Vagina (tissue), 2 donors: ENCODE results near the gene CKAP5. TPM values are rescaled to one million over a fixed set of nuclear protein-coding genes. Genes with fewer than 3 reads are reported as not detected.

Source experiments
- DNase-seq, 2 donors: peaks; one replicate each; pipeline ENCODE4 v3.0.0-alpha.2; 2017; ENCODE audit errors: extremely low spot score in 2 of 2
- H3K27ac ChIP-seq: fragments of 200-600 bp; sonication (generic); one replicate; pipeline ENCODE4 v1.5.1; 2019
- H3K27me3 ChIP-seq: fragments of 200-600 bp; sonication (generic); one replicate; pipeline ENCODE4 v1.5.1; 2019
- H3K36me3 ChIP-seq, 2 donors: fragments of 200-600 bp; sonication (generic); one replicate each; pipeline ENCODE4 v1.5.1; 2017 to 2019
- H3K4me1 ChIP-seq: fragments of 200-600 bp; sonication (generic); one replicate; pipeline ENCODE4 v1.5.1; 2019
- H3K4me3 ChIP-seq, 2 donors: fragments of 200-600 bp; sonication (generic); 1 replicate in 1 of 2; 2 replicates in 1 of 2; pipeline ENCODE4 v1.5.1; 2016 to 2019
- H3K9me3 ChIP-seq: fragments of 200-600 bp; sonication (generic); one replicate; pipeline ENCODE4 v1.5.1; 2019
- POLR2A ChIP-seq, 2 donors: fragments of 450-650 bp; IDR thresholded peaks; one replicate each; pipeline ENCODE4 v1.6.1; 2017; ENCODE audit warnings: antibody characterized with exemption in 2 of 2, mild to moderate bottlenecking in 2 of 2, moderate library complexity in 2 of 2
- POLR2AphosphoS5 ChIP-seq, 2 donors: sonication (generic); formaldehyde crosslinking; IDR thresholded peaks; one replicate each; pipeline ENCODE4 v1.9.0; 2017; ENCODE audit warnings: antibody characterized with exemption in 2 of 2, mild to moderate bottlenecking in 2 of 2, low read depth in 1 of 2; ENCODE audit not compliant: insufficient read depth in 1 of 2
- intact Hi-C: fragments of 100-400 bp; cut with DNase I; formaldehyde crosslinking; loops from one replicate; pipeline ENCODE4 v1.15.1; 2023
- total RNA-seq: library from RNA; depleted of rRNA; stranded (reverse); fragments of >200 nt; gene quantifications from one replicate; pipeline ENCODE4 v1.2.3, GENCODE V29; 2016
- TF ChIP-seq, protein P1 (sequence below), 3 experiments: fragments of 450-650 bp in 2 of 3; fragments of 200-600 bp in 1 of 3; sonication (generic) in 1 of 3; IDR thresholded peaks; one replicate each; pipeline ENCODE4 v1.5.1; 2017 to 2019; ENCODE audit warnings: antibody characterized with exemption in 3 of 3, mild to moderate bottlenecking in 2 of 3, moderate library complexity in 2 of 3

CKAP5 gene
- total RNA-seq, 1 donor from 2014 or later = 32.9 TPM

GRCh38 chr11:46722566-46723358 lies 123.3 kb downstream of the CKAP5 start:
- TF ChIP-seq POLR2AphosphoS5 (IDR thresholded peaks at IDR 0.05; ENCODE audit: insufficient read depth in 1 of 2, low read depth in 1 of 2) = no peak
- no peak for TF ChIP-seq POLR2A (IDR thresholded peaks at IDR 0.05)
- TF ChIP-seq, protein P1, sequence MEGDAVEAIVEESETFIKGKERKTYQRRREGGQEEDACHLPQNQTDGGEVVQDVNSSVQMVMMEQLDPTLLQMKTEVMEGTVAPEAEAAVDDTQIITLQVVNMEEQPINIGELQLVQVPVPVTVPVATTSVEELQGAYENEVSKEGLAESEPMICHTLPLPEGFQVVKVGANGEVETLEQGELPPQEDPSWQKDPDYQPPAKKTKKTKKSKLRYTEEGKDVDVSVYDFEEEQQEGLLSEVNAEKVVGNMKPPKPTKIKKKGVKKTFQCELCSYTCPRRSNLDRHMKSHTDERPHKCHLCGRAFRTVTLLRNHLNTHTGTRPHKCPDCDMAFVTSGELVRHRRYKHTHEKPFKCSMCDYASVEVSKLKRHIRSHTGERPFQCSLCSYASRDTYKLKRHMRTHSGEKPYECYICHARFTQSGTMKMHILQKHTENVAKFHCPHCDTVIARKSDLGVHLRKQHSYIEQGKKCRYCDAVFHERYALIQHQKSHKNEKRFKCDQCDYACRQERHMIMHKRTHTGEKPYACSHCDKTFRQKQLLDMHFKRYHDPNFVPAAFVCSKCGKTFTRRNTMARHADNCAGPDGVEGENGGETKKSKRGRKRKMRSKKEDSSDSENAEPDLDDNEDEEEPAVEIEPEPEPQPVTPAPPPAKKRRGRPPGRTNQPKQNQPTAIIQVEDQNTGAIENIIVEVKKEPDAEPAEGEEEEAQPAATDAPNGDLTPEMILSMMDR (IDR thresholded peaks at IDR 0.05) = no peak
- intact Hi-C loops = no loop called here
- no peak overlapping the region for H3K27ac ChIP-seq
- no peaks in the 10 kb centered on the region for H3K4me1 ChIP-seq
- DNase-seq = no peak
- H3K4me3 ChIP-seq = no peak overlapping the region
- H3K9me3 ChIP-seq = no peaks in the 10 kb centered on the region
- H3K36me3 ChIP-seq = no peaks in the 10 kb centered on the region
- H3K27me3 ChIP-seq = no peaks in the 10 kb centered on the region

DNA sequence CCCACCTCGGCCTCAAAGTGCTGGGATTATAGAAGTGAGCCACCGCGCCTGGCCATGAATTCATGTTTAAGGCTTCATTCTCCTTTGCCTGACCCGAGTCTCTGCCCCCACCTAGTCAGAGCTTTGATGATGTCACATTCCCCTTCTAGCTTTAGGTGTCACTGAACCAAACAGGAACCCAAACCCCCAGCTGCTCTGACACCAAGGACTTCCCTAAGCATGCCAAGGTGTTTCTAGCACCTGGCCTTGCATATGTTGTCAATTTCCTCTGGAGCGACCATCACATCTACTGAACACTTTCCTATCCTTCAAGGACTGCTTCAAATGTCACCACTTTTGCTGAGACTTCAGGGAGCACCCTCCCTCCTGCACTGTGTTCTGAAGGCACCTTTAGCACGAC lies 124.8 kb downstream of the CKAP5 start:
- Histone ChIP-seq H3K4me1 (no peaks in the 10 kb centered on the region), H3K36me3 (no peaks in the 10 kb centered on the region), H3K27ac (no peak overlapping the region), H3K27me3 (no peaks in the 10 kb centered on the region), H3K4me3 (no peak overlapping the region), H3K9me3 (no peaks in the 10 kb centered on the region)
- intact Hi-C loops = no loop called here
- TF ChIP-seq POLR2AphosphoS5 (IDR thresholded peaks at IDR 0.05; ENCODE audit: insufficient read depth in 1 of 2, low read depth in 1 of 2) = no peak
- TF ChIP-seq, protein P1 (IDR thresholded peaks at IDR 0.05) = no peak
- TF ChIP-seq POLR2A (IDR thresholded peaks at IDR 0.05) = no peak
- no peak for DNase-seq

- no peaks in the 10 kb centered on the region for H3K27me3 ChIP-seq
- no peak overlapping the region for H3K27ac ChIP-seq
- TF ChIP-seq, protein P1 (IDR thresholded peaks at IDR 0.05) = no peak
- no peak for TF ChIP-seq POLR2AphosphoS5 (IDR thresholded peaks at IDR 0.05; ENCODE audit: insufficient read depth in 1 of 2, low read depth in 1 of 2)
- no peak for TF ChIP-seq POLR2A (IDR thresholded peaks at IDR 0.05)
- DNase-seq = no peak
- no peaks in the 10 kb centered on the region for H3K36me3 ChIP-seq
- H3K9me3 ChIP-seq = no peaks in the 10 kb centered on the region
- no peaks in the 10 kb centered on the region for H3K4me1 ChIP-seq
- no peak overlapping the region for H3K4me3 ChIP-seq
- intact Hi-C loops = no loop called here
Measured at GRCh38 chr11:46719543-46720218, 126.4 kb downstream of the CKAP5 start.

DNA sequence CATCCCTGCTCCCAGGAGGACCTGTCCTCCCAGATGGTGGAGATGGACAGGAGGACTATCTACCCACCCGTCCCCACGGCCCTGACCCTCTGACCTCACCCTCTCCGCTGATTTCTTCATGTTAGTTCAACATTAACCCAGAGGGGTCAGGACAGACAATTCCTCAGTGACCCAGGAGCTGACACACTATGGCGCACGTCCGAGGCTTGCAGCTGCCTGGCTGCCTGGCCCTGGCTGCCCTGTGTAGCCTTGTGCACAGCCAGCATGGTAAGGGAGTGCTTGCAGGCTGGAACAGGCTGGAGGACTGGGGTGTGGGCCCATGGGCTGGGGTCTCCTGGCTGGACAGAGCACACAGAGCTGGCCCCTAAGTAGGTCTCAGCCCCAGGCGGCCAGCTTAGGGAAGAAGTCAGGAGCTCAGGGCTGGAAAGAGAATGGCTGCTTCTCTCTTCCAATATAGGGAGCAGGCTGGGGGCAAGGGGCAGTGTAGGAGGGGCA lies 127.0 kb downstream of the CKAP5 start, which contains the start of gene F2:
TSS of gene F2 (plus strand) at position 166 of the 495 bp plus-strand sequence. CDS start at position 189, 23 bp downstream.
- H3K9me3 ChIP-seq = no peaks in the 10 kb centered on the region
- no peaks in the 10 kb centered on the region for H3K27me3 ChIP-seq
- H3K4me3 ChIP-seq = no peak within 1 kb of the TSS
- intact Hi-C loops = no loop called here
- H3K27ac ChIP-seq = no peak within 1 kb of the TSS
- TF ChIP-seq POLR2A (IDR thresholded peaks at IDR 0.05) (no peak), POLR2AphosphoS5 (IDR thresholded peaks at IDR 0.05; ENCODE audit: insufficient read depth in 1 of 2, low read depth in 1 of 2) (no peak)
- TF ChIP-seq, protein P1 (IDR thresholded peaks at IDR 0.05) = no peak
- no peaks in the 10 kb centered on the region for H3K36me3 ChIP-seq
- DNase-seq = no peak
- H3K4me1 ChIP-seq = no peaks in the 10 kb centered on the region
